Fibroblast of the aortic adventitia (primary cell): ENCODE results near the gene SPATA46. TPM values are rescaled to one million over a fixed set of nuclear protein-coding genes. Genes with fewer than 3 reads are reported as not detected.

Source experiments
- DNase-seq: peaks from one replicate; pipeline ENCODE4 v3.0.0-alpha.2; 2010; ENCODE audit warnings: low read depth
- H3K4me3 ChIP-seq: 2 replicates; pipeline ENCODE4 v1.5.1; 2011; ENCODE audit warnings: low read depth, mild to moderate bottlenecking, control low read depth, low read length, moderate library complexity
- total RNA-seq: library from RNA; depleted of rRNA; stranded (reverse); fragments of >200 nt; gene quantifications from 2 replicates; pipeline ENCODE4 v1.2.3, GENCODE V29; 2012; ENCODE audit warnings: low replicate concordance
- TF ChIP-seq, protein P1 (sequence below): IDR thresholded peaks from 2 replicates; pipeline ENCODE4 v1.5.1; 2011; ENCODE audit warnings: mild to moderate bottlenecking, low read length, control low read depth, inconsistent platforms; ENCODE audit not compliant: insufficient read depth

Gene SPATA46
- total RNA-seq, 1 donor = not detected

DNA sequence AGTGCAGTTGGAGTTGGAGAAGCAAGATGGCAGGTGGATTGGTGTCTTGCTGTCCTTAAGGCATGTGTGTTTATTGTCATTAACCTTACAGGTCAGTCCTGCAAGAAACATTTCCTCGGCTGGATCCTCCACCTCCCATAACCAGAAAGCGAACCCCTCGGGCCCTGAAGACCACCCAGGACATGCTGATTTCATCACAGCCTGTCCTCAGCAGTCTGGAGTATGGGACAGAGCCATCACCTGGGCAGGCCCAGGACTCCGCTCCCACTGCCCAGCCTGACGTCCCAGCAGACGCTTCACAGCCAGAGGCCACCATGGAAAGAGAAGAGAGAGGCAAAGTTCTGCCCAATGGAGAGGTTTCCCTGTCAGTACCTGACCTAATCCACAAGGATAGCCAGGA is 6.4 kb upstream of the SPATA46 start:
- no peak overlapping the region for H3K4me3 ChIP-seq
- no peak for DNase-seq
- TF ChIP-seq, protein P1, sequence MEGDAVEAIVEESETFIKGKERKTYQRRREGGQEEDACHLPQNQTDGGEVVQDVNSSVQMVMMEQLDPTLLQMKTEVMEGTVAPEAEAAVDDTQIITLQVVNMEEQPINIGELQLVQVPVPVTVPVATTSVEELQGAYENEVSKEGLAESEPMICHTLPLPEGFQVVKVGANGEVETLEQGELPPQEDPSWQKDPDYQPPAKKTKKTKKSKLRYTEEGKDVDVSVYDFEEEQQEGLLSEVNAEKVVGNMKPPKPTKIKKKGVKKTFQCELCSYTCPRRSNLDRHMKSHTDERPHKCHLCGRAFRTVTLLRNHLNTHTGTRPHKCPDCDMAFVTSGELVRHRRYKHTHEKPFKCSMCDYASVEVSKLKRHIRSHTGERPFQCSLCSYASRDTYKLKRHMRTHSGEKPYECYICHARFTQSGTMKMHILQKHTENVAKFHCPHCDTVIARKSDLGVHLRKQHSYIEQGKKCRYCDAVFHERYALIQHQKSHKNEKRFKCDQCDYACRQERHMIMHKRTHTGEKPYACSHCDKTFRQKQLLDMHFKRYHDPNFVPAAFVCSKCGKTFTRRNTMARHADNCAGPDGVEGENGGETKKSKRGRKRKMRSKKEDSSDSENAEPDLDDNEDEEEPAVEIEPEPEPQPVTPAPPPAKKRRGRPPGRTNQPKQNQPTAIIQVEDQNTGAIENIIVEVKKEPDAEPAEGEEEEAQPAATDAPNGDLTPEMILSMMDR = no peak

DNA sequence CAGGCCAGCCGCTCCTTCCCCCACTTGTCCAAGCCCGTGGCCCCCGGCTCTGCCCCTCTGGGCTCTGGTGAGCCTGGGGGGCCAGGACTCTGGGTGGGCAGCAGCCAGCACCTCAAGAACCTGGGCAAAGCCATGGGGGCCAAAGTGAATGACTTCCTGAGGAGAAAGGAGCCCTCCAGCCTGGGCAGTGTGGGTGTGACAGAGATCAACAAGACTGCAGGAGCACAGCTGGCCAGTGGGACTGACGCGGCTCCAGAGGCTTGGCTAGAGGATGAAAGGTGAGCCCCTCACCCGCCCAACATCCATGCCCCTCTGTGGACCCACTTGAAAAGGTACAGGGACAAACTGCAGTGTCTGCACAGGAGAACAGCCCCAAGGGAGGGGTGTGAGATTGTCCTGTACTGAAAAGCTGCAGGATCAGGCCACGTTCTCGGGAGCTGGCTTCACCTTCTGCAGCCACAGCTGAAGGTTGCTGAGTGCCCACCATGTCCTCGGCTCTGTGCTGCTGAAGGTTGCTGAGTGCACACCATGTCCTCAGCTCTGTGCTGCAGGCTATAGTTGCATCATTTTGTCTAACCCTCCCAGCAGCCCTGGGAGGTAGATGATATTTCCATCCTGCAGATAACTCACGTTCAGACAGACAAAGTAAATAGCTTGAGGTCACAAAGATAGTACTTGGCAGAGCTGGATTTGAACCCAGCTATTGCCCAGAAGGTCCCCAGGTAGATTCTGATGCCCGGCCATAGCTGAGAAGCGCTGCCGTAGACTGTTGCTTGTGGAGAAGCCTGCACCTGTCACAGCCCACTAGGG is 5.5 kb upstream of the SPATA46 start:
- TF ChIP-seq, protein P1 = no peak
- no peak overlapping the region for H3K4me3 ChIP-seq
- no peak for DNase-seq

DNA sequence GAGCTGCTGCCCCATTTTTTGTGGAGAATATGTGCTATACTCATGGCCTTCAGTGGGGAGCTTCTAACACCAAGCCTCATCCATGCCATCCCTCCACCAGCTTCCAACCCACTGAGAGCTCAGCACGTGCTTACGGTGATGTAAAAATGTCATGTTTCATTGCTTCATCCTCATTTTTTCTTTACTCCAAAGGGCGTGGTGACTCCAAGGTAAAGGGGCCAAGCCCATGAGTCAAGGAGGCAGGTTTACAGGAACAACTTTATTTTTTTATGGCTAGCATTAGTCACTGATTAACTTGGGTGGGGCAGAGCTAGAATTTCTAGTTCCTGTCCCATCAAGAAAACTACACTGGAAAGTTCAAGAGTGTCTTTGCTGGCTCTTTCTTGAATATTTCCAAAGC is 4.7 kb upstream of the SPATA46 start, which contains the start of gene C1orf226:
Gene C1orf226, plus strand, starts transcription at position 346 of the 400 bp plus-strand sequence. CDS start 174 bp downstream, outside the sequence.
- no peak for DNase-seq
- TF ChIP-seq, protein P1 = no peak
- H3K4me3 ChIP-seq = no peak within 1 kb of the TSS

DNA sequence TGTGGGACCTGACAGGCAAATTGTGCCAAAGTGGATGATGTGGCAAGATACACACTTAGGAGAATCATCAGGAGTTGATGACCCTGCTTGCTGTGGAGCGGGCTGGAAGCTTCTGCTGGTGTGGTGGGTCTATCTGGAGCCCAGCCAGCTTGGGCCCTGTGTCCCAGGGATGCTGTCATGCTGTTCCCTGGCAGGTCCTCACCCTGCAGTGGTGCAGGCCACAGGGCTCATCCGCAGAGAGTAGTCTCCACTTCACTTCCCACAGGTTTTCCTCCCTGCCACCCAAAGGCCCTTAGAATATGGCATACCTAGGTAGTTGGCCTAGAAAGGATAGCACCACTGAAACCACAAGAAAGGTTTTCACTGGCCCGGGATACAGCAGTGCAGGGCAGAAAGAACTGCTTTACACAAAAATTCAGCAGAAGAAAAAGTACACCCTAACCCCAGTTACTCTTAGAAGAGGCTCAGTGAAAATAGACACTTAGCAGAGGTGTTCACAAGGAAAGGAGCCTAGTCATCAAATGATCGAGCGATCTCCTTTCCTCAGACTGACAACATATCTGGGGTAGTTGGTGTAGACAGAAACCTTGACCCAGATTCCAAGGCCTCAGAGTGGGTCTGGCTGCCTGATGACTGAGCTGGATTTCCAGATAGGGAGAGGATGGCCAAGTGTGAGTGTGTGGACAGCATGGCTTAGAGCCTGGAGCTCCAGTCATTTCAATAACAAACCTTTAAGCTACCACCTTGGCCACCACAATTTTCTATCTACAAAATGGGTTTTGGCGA is 3.6 kb upstream of the SPATA46 start:
- TF ChIP-seq, protein P1 = no peak
- no peak overlapping the region for H3K4me3 ChIP-seq
- no peak for DNase-seq

DNA sequence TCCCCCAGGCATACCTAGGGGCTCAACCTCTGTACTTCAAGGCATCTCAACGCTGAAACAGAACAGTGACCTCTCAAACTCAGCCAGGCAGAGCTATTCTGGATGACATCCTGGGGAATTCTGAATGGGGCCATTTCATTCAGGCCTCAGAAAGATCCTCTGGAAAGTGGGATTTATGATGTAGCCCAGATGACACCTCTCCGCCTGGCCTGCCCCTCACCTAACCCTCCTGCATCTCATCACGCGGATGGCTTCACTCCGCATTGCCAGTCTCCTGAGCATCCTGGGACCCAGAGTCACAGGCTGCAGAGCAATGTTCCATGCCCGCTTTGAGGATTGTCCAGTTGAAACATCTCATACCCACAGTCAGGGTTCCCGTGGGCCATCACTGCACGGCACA is 1.2 kb downstream of the SPATA46 start:
- TF ChIP-seq, protein P1 = no peak

DNA sequence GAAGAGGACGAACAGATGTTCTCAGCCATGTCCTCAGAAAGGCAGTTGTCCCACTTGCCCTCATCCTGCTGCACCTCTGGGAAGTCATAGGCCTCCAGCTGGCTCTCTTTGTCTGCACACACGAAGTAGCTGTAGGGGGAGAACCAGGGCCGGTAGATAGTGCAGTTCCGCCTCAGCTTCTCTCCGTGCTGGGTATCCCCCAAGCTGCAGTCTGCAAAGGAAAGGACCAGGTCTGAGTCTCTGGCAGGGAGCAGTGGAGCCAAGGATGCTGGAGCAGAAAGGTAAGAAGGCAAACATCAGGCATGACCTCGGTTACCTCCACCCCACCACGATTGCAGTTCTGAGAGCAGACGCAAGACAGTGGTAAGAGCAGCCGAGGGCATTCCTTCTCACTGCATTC is 2.2 kb downstream of the SPATA46 start:
- no peak overlapping the region for H3K4me3 ChIP-seq
- TF ChIP-seq, protein P1 = no peak
- no peak for DNase-seq

More for the DNA sequence above, 1.2 kb downstream of the SPATA46 start:
- no peak for DNase-seq
- H3K4me3 ChIP-seq = no peak overlapping the region
